ENCODE measurements around the gene ARAP1. TPM values are rescaled to one million over a fixed set of nuclear protein-coding genes. Genes with fewer than 3 reads are reported as not detected.

ARAP1 gene
- total RNA-seq, 1 experiment from 2014 or later, result 67.3 TPM

DNA sequence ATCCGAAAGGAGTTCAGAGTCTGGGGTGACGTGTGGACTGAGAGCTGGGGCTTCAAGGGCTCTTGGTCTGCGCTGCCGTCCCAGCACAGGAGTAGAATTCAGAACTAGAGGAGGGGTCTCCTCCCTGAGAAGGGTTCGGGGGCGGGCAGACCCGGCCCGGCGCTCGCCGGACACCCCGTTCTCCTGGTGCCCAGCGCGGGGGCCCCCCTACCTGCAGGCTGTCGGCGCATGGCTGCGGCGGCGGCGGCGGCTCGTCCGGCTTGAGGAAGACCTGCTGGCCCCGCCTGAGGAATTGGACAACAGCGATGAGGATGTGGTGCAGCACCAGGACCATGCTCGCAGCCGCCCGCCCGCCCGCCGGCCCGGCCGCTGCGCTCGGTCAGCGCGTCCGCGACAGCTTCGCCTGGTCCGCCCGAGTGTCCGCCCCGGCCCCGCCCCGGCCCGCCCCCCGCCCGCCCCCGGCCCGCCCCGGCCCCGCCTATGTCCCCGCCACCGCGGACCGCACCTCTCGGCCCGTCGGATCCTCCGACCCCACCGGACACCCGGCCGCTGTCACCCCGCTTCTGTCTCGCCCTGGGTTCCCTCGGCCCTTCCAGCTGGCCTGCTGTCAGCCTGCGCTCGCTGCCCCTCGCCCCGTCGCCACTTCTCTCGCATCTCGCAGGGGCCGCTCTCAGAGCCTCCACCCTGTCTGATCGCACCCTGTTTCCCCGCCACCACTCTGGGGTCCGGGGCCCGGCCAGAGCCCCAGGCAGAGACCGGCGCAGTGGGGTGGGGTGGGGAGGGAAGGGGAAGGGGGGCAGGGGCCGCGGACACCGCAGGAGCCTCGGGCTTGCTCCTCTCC, 109.9 kb downstream of the ARAP1 start:
- no peak for DNase-seq (ENCODE audit: low read depth)

DNA sequence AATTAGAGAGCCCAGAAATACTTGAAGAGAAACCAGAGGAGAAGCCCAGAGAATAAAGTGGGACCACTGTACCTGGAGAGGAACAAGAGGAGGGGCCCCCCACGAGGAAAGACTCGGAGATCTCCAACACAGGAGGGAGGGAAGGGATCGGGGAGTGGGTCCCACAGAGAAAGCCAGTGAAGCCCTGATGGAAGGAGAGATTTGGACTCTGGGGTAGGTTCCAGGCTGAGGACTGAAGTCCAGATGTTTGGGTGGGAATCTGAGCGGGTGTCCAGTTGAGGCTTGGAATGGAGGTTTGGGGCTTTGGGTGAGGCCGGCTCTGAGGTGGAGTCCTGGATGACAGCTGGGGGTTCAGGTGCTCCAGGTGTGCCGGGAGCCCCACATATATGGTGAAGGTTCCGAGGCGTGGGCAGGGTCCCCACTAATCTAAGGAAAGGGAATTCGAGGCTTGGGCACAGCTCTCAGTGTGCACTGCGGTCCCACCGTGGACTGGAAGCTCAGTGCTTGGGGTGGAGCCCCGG, 110.6 kb downstream of the ARAP1 start:
- no peak for DNase-seq (ENCODE audit: low read depth)

DNA sequence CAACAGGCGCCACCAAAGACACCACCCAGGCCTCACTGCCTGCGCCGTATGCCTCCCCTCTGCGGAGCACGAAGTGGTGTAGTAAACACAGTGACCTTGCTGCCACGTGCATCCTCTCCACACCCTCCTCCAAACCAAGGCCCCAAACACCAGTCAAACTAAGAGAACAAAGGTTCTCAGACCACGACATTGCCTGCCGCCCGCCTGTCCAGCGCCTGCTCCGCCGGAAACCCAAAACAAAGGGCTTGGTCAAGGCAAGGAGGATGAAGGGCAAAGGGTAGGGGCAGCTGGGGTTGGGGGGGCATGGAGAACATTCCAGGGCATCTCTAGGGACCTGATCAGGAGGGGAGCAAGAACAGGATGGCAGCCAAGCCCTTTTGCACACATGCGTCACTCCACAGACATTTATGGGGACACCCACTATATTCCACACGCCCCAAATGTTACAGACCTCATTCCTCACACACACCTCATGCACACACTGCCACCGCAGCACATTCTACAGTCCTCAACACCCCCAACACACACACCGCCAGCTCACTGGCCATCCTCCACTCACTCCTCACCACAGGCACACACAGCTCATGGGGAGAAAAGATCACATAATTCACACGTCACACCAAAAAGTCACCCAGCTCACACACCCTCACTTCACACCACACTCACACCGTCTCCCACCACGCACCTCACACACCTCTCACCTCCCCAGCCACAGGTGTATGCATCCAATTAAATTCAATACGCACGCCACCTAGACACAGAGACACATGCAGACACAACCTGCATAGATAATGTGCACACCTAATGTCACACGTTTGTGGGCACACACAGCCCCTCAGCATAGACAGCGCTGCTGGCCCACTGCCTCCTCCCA, 112.5 kb downstream of the ARAP1 start:
- DNase-seq (ENCODE audit: low read depth), result no peak

DNA sequence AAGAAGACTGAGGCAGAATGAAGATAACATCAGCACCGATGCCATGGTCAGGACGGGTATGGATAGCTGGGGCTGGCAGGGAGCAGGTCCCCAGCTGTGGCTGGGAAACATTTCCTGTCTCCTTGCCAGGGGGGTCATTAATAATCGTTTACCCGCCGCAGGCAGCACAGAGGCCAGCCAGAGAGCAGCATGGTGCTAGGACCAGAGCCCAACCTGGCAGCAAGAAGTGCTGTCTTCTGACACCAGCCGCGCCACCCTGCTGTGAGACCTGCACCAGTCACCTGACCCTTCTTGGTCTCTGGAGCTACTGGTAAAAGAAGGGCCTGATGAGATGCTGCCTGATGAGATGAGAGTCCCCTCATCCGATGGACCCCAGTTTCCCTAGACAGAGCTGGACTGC, 114.3 kb downstream of the ARAP1 start:
- DNase-seq (ENCODE audit: low read depth), result no peak

DNA sequence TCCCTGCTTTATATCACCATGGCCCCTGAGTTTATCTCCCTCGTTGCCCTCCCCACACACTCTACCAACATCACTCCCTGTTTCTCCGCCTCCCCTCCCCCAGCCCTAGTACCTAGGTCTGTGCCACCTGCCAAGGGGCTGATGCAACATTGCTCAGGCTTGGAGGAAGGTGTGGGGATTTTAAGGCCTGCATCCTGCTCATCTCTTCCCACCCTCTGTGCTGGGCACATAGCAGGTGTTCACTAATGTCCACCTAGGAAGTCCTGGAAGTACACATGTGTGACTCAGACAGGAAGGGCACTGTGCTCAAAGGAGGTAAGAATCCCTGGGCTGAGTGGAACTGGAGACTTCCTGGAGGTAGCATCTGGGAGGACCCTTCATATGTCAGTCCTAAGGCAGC, 115.0 kb downstream of the ARAP1 start:
- no peak for DNase-seq (ENCODE audit: low read depth)

DNA sequence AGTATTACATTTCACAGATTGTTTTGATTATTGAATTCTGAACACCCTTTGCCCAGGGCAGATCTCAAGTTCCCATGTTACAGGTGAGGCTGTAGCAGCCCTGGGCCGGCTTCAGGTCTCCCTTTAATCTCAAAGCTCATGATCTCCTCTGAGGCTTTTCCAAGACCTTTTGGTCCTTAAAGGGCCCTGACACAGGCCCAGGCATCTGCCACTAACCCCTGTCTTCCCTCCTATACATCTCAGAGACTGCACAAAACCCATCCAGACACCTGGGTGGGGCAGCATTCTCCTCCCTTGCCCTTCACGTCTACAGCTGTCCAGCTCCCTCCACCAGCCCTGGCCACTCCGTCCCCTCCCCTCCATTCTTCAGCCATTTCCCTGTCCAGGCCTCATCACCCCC, 115.8 kb downstream of the ARAP1 start:
- no peak for DNase-seq (ENCODE audit: low read depth)

DNA sequence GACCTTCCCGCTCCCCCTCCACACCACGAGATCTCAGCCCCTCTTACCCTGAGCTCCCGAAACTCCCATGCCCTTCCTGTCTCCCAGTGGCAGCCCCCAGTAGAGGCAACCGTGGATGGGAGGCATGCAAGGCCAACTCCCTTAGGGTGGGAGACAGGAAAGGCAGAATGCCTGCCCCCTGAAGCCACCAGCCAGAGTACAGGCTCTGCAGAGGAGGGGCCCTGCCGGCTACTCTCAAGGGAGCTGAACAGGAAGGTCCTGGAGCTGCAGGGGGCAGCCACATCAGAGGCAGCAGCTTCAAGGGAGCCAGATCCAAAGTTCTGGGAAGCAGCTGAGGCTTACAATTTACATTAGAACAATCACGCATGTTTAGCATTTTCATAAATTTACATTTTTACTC, 116.3 kb downstream of the ARAP1 start:
- no peak for DNase-seq (ENCODE audit: low read depth)

DNA sequence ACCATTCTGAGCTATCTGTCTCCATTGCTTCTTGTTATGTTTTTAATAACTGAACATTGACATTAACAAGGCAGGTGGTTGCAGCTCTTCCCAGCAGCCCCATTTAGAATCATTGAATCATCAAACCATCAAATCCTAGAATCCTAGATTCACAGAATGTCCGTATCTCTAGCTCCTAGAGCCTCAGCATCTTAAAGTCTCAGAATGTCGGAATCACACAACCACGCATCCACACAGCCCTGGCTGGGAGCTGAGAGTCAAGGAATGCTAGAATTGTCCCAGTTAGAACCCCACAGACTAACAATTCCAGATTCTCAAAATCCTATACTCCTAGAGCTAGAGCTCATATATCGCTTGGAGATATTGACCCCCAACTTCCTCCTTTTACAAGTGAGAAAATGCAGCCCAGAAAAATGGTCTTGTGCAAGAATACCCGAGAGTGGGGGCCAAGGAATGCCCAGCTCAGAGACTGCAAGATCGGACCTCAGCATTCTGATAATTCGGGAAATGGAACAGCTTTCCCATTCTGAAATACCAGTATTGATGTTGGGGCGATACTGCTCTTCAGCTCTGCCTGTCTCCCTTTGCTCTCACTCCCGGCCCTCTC, 116.8 kb downstream of the ARAP1 start:
- DNase-seq (ENCODE audit: low read depth), result no peak

Small RNA genes within 50 kb of the gene (small RNA-seq; reads per million reads assigned to genes)
- gene MIR4692 (not detected), gene RF00019 (not detected)

Other genes starting within 250 kb of the ARAP1 start
- 3.6 and 7.7 TPM in 2 replicates for gene PDE2A, start 78.0 kb downstream of the ARAP1 start, total RNA-seq (2014; rRNA removed; shearing (Covaris generic))
- 31.2 and 41.0 TPM in 2 replicates for gene STARD10, start 41.6 kb upstream of the ARAP1 start, total RNA-seq (2014; rRNA removed; shearing (Covaris generic))
- 6.2 and 8.6 TPM in 2 replicates for gene ATG16L2, start 62.0 kb upstream of the ARAP1 start, total RNA-seq (2014; rRNA removed; shearing (Covaris generic))